Measurements from ENCODE around the gene LCAT. TPM values are rescaled to one million over a fixed set of nuclear protein-coding genes. Genes with fewer than 3 reads are reported as not detected.

The LCAT gene
- total and polyA plus RNA-seq, 9 of the 15 experiments (the other 6 are each of a cell fraction or from before 2014, with no cell fraction given), result 0.46 to 21.0 (median 5.0) TPM

DNA sequence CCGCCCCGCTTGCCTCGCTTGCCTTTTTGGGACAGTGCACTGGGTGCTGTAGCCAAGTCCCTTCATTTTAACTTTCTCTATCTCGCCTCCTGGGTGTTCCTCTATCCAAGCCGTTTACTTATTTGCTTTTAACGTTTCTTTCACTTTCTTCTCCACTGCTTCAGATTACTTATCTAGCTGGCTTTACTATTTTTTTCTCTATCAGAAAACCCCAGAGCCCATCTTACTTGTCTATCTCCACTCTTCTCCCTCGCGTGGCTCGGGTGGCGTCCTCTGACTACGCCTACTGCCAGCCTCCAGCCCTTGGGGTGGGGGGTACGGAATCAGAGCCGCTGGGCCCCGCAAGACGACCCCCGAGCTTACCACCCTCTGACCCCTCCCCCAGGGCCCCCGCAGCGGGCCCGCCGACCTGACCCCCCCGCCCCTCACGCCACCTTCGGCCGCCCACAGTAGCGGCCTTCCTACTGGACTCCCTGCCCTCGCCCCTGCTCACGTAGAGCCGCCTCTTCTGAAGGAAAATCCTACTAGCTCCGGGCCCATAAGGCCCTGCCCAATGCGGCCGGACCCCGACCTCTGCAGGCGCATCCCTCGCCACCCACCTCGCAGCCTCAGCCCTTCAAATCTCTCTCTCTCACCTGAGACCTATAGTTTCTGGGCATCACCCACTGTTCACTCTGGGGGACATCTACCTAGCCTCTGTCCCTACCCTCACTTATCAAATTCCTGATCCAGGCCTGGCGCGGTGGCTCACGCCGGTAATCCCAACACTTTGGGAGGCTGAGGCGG lies 25.5 kb upstream of the LCAT start (continued):
- 0 out of 2 replicates have a peak, but pooled peaks have one; percentile 36 for TF ChIP-seq ZFP91 (CRISPR knock-in tag; IDR thresholded peaks at IDR 0.05)
- no peak for TF ChIP-seq SMAD4 (CRISPR knock-in tag; conservative IDR thresholded peaks at IDR 0.05)
- no peak for TF ChIP-seq NCOR1 (IDR thresholded peaks at IDR 0.05)
- TF ChIP-seq DLX4 (CRISPR knock-in tag; IDR thresholded peaks at IDR 0.05), result no peak
- TF ChIP-seq MYBL2 (IDR thresholded peaks at IDR 0.05; ENCODE audit: low read depth), result no peak
- no peak for TF ChIP-seq MYBL2 (CRISPR knock-in tag; IDR thresholded peaks at IDR 0.05; ENCODE audit: borderline replicate concordance)
- TF ChIP-seq ATF1 (CRISPR knock-in tag; IDR thresholded peaks at IDR 0.05), result no peak
- TF ChIP-seq ATF1 (tag; IDR thresholded peaks at IDR 0.05), result no peak
- TF ChIP-seq EGR1 (conservative IDR thresholded peaks at IDR 0.05), result peak; percentile 23; the same call in 1 of the 2 replicates
- no peak for TF ChIP-seq GABPB2 (CRISPR knock-in tag; conservative IDR thresholded peaks at IDR 0.05)
- TF ChIP-seq U2AF2 (optimal IDR thresholded peaks at IDR 0.05; ENCODE audit: low read depth, low read length), result no peak
- no peak for TF ChIP-seq RBM22 (IDR thresholded peaks at IDR 0.05; ENCODE audit: low read depth, low read length, poor library complexity, severe bottlenecking)
- TF ChIP-seq NFIX (CRISPR knock-in tag; IDR thresholded peaks at IDR 0.05; ENCODE audit: low read depth), result no peak
- TF ChIP-seq RB1 (IDR thresholded peaks at IDR 0.05; ENCODE audit: low read depth), result 0 out of 2 replicates have a peak, but pooled peaks have one; percentile 3
- TF ChIP-seq HOXB6 (CRISPR knock-in tag; IDR thresholded peaks at IDR 0.05; ENCODE audit: borderline replicate concordance), result no peak
- no peak for TF ChIP-seq TAF7 (tag; IDR thresholded peaks at IDR 0.05)
- no peak for TF ChIP-seq ELF1 (tag; IDR thresholded peaks at IDR 0.05)
- TF ChIP-seq GATA2 (CRISPR knock-in tag; IDR thresholded peaks at IDR 0.05), result no peak
- no peak for TF ChIP-seq ZNF609 (CRISPR knock-in tag; IDR thresholded peaks at IDR 0.05; ENCODE audit: borderline replicate concordance)
- TF ChIP-seq HMGN3 (IDR thresholded peaks at IDR 0.05; ENCODE audit: borderline replicate concordance, extremely low read depth, insufficient read length, low read depth, low read length), result peak; percentile 22
- no peak for TF ChIP-seq NR3C1 (CRISPR knock-in tag; IDR thresholded peaks at IDR 0.05)
